A549 (cell line): Measurements from ENCODE around the gene SLC34A1.

Experiments used
- JUN ChIP-seq, 2 experiments: fragments of >200 bp; sonication (Bioruptor Twin); formaldehyde crosslinking; IDR thresholded peaks; 2 replicates in 1 of 2; 3 replicates in 1 of 2; pipeline ENCODE4 v1.6.1; 2016 to 2017
- KDM5A ChIP-seq: fragments of 200-600 bp; sonication (generic); IDR thresholded peaks from 2 replicates; pipeline ENCODE4 v1.6.1; 2016; ENCODE audit warnings: antibody characterized with exemption, mild to moderate bottlenecking
- MYC ChIP-seq: IDR thresholded peaks from 2 replicates; pipeline ENCODE4 v1.6.1; 2012; ENCODE audit warnings: mild to moderate bottlenecking, inconsistent platforms, low read length, improper control_type of control experiment, borderline replicate concordance
- TF ChIP-seq, protein P1 (sequence below): IDR thresholded peaks from 2 replicates; pipeline ENCODE4 v1.6.1; 2012
- TF ChIP-seq, protein P2 (sequence below): fragments of >200 bp; sonication (Bioruptor Twin); formaldehyde crosslinking; IDR thresholded peaks from 3 replicates; pipeline ENCODE4 v1.5.1; 2016
- TF ChIP-seq, protein P3 (sequence below): fragments of 250-450 bp; sonication (Bioruptor Pico); IDR thresholded peaks from 2 replicates; pipeline ENCODE4 v1.5.0; 2021; ENCODE audit warnings: mild to moderate bottlenecking, moderate library complexity, borderline replicate concordance

DNA sequence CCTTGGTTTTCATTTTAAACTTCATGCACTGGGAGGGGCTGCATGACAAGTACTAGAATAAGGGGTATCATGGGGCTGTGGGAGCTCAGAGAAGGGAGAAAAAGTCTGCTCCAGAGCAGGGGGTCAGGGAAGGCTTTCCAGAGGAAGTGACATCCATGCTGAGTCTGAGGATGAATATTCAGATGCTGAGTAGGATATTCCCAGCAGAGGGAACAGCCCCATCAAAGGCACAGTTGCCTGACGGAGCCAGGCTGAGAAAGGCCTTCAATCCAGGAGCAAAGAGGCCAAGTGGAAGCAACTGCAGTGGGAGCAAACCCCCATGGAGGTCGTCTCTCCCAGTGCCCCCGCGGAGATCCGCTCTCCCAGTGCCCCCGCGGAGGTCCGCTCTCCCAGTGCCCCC lies 11.8 kb downstream of the SLC34A1 start:
- TF ChIP-seq, protein P1, sequence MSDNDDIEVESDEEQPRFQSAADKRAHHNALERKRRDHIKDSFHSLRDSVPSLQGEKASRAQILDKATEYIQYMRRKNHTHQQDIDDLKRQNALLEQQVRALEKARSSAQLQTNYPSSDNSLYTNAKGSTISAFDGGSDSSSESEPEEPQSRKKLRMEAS, result no peak
- TF ChIP-seq, protein P2, sequence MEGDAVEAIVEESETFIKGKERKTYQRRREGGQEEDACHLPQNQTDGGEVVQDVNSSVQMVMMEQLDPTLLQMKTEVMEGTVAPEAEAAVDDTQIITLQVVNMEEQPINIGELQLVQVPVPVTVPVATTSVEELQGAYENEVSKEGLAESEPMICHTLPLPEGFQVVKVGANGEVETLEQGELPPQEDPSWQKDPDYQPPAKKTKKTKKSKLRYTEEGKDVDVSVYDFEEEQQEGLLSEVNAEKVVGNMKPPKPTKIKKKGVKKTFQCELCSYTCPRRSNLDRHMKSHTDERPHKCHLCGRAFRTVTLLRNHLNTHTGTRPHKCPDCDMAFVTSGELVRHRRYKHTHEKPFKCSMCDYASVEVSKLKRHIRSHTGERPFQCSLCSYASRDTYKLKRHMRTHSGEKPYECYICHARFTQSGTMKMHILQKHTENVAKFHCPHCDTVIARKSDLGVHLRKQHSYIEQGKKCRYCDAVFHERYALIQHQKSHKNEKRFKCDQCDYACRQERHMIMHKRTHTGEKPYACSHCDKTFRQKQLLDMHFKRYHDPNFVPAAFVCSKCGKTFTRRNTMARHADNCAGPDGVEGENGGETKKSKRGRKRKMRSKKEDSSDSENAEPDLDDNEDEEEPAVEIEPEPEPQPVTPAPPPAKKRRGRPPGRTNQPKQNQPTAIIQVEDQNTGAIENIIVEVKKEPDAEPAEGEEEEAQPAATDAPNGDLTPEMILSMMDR, result no peak
- no peak for TF ChIP-seq JUN (IDR thresholded peaks at IDR 0.05)
- TF ChIP-seq, protein P3, sequence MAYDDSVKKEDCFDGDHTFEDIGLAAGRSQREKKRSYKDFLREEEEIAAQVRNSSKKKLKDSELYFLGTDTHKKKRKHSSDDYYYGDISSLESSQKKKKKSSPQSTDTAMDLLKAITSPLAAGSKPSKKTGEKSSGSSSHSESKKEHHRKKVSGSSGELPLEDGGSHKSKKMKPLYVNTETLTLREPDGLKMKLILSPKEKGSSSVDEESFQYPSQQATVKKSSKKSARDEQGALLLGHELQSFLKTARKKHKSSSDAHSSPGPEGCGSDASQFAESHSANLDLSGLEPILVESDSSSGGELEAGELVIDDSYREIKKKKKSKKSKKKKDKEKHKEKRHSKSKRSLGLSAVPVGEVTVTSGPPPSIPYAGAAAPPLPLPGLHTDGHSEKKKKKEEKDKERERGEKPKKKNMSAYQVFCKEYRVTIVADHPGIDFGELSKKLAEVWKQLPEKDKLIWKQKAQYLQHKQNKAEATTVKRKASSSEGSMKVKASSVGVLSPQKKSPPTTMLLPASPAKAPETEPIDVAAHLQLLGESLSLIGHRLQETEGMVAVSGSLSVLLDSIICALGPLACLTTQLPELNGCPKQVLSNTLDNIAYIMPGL (CRISPR knock-in tag), result no peak
- TF ChIP-seq MYC, result no peak
- TF ChIP-seq KDM5A, result no peak
